ENCODE data around the gene SH3RF3. TPM values are rescaled to one million over a fixed set of nuclear protein-coding genes. Genes with fewer than 3 reads are reported as not detected.

The SH3RF3 gene
- total and polyA plus RNA-seq, 2 of the 13 experiments (the other 11 are each of a cell fraction or from before 2014, with no cell fraction given): 0.04 TPM; not detected in 1

- ATAC-seq (no peak), FAIRE-seq (no peak), DNase-seq (ENCODE audit: low spot score) (no peak)
- Histone ChIP-seq H3K9ac (ENCODE audit: insufficient read depth, low read depth, low read length) (no peak overlapping the region), H3K27ac (ENCODE audit: extremely low read length, insufficient read depth, low read length) (no peak overlapping the region), H3K27me3 (ENCODE audit: control insufficient read depth in 1 of 2, insufficient read depth in 2 of 2, low read length in 2 of 2) (peaks cover 0 to 9% of the 10 kb centered on the region in 2 experiments; a peak in 3 of 5 replicates), H4K20me1 (ENCODE audit: insufficient read depth, low read length) (no peaks in the 10 kb centered on the region), H3K79me2 (ENCODE audit: insufficient read depth, low read length) (no peaks in the 10 kb centered on the region), H2AFZ (ENCODE audit: low read length) (no peak overlapping the region), H3K36me3 (replicated peaks in 1 of 2; ENCODE audit: control insufficient read depth in 1 of 2, insufficient read depth in 2 of 2, low read length in 2 of 2) (no peaks in the 10 kb centered on the region), H3K4me3 (replicated peaks in 1 of 3; ENCODE audit: insufficient read depth in 1 of 3, low read depth in 2 of 3, low read length in 3 of 3) (no peak overlapping the region), H3K9me3 (ENCODE audit: low read length) (no peaks in the 10 kb centered on the region), H3K4me1 (ENCODE audit: insufficient read depth, low read length) (no peaks in the 10 kb centered on the region), H3K4me2 (ENCODE audit: low read depth, low read length) (no peak overlapping the region)
- TF ChIP-seq ZNF552 (CRISPR knock-in tag; IDR thresholded peaks at IDR 0.05; ENCODE audit: borderline replicate concordance) (no peak), ZBTB44 (CRISPR knock-in tag; IDR thresholded peaks at IDR 0.05) (no peak), SALL2 (CRISPR knock-in tag; IDR thresholded peaks at IDR 0.05) (no peak), MXD1 (CRISPR knock-in tag; IDR thresholded peaks at IDR 0.05) (no peak), TAF15 (IDR thresholded peaks at IDR 0.05; ENCODE audit: low read depth, low read length, poor library complexity, severe bottlenecking) (no peak), AGO1 (IDR thresholded peaks at IDR 0.05; ENCODE audit: low read depth, low read length, poor library complexity, severe bottlenecking) (no peak), ZBTB7A (CRISPR knock-in tag; IDR thresholded peaks at IDR 0.05) (no peak), ATF7-NPFF (CRISPR knock-in tag; IDR thresholded peaks at IDR 0.05; ENCODE audit: low read depth) (no peak), KAT8 (CRISPR knock-in tag; IDR thresholded peaks at IDR 0.05) (no peak)
- intact Hi-C loops (cut with micrococcal nuclease; ENCODE audit: unreplicated experiment) (no loop called here), in situ Hi-C loops (cut with HindIII; ENCODE audit: extremely low pct_ligation_motif_present, low pct_unique_long_range_greater_than_20kb) (no loop called here)
- POLR2A ChIA-PET: no interaction called here
- 30% methylated on average over 6 of the region's 6 CpGs for WGBS (ENCODE audit: low lambda C conversion rate)
- CTCF ChIA-PET (ENCODE audit: low intra/inter-chr PET ratio, low total read pairs): no interaction called here
- no TSS peak for BruUV-seq (replicated peaks)
Measured at GRCh38 chr2:109197491-109198418, 68.8 kb downstream of the SH3RF3 start.
